GM19467 (cell line): ENCODE measurements around the gene AFP.

Experiments
- ATAC-seq: cut with Tn5 transposase; IDR thresholded peaks from one replicate; pipeline ENCODE4 v1.9.1; 2021; ENCODE audit warnings: mild to moderate bottlenecking, moderate library complexity; ENCODE audit not compliant: unreplicated experiment

Gene AFP

DNA sequence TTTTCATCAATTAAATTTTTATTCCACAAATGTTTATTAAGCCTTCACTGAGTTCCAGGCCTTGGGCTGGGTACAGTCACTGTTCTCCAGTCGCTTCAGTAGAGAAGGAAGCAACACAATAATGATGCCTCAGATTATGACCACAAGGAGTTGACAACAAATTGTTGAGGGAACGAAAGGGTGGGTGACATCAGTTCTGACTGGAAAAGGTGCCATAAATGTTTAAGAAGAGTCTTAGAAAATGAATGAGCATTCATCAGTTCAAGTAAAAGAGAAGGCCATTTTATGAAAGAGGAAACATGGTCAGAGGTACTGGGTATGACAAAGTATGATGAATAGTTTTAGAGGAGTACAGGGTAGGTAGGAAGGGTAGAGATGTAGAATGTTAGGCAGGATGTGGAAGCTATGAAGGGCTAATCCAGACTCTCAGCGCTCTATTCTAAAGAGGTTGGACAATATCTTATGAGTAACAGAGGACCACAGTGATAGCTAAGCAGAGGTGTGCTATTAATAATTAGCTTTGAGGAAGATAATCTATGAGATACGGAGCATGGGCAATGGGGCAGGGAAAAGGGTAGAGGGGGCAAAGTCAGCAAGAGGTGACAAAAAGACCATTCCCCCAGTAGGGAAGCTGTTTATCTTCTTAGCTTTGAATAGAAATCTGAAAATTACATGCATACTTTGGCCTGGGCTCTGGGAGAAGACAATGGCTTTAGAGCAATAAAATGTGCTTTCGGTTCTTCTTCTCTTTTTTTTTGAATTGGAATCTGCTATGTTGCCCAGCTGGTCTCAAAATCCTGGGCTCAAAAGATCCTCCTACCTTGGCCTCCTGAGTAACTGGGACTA is 20.4 kb downstream of the AFP start:
- no peak for ATAC-seq

- ATAC-seq, result no peak
Observed at GRCh38 chr4:73458184-73459047, 22.4 kb downstream of the AFP start.

DNA sequence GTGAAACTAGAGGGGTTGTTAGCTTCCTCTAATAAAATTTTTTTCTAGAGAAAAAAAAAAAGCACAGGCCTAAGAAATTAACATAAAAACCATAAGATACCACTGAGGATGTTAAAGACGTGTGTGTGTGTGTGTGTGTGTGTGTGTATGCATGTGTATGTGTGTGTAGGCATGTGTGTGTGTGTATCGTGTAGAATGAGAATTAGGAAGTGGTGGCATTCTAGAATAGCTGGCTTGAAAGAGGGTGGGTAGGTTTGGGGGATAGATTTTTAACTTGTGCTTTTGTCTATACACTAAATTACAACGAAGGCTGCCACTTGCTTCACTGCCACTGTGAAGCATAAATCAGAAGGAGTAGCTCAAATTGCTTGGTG is 23.0 kb downstream of the AFP start:
- no peak for ATAC-seq

DNA sequence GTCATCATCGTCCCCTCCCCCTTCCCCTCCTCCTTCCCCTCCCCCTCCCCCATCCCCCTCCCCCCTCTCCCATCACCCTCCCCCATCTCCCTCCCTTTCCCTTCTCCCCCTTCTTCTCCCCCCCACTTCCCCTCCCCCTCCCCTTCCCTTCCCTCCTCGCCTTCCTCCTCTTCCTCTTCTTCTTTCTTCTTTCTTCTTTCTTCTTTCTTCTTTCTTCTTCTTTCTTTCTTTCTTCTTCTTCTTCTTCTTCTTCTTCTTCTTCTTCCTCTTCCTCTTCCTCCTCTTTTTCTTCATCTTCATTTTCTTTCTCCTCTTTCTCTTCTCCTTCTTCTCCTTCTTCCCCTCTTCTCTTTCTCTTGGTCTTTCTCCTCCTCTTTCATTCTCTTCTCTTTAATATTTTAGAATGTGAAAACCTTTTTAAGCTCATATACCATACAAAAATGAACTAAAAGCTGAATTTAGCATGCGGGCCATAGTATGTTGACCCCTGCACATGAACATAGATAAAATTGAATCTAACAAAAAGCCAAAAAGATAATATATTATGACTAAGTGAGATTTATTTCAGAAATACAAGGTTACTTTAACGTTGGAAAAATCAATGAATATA is 25.0 kb downstream of the AFP start:
- ATAC-seq, result no peak

GRCh38 chr4:73468170-73468569 is 32.1 kb downstream of the AFP start:
- no peak for ATAC-seq

GRCh38 chr4:73470728-73471127 is 34.7 kb downstream of the AFP start:
- ATAC-seq, result no peak

DNA sequence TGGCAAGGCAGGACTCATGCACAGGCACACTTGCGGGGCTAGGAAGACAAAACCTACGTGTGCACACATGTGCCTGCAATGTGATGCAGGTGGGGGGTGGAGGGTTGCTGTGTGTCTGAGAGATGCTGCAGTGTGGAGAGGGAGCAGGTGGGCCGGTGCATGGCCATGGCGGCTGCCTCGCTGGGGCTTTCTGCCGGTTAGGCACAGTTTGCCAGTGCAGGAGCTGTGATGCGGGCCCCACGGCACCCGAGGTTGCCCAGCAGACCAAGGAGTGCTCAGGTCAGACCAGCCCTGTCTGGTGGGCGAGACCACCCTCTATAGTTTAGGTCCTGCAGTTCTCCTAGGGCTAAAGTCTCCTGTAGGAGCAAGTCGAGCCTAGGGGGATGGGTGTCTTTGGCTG is 41.2 kb downstream of the AFP start:
- no peak for ATAC-seq

DNA sequence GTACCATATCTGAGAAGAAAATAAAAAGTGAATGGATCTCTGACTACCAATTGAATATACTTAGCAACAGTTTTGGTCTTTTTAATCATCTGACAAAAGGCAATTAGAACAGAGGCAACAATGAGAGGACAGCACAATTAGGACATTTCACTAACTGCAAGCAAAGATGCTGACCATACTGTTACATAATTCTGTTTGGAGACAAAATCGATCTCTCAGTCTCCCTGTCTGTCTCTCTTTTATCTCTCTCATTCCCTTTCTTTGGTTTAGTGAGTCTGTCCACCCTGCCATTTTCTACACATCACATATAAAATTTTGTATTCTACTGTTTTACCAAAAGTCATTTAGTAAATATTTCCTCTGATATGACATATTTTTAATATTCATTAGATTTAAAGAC is 43.3 kb downstream of the AFP start:
- no peak for ATAC-seq

DNA sequence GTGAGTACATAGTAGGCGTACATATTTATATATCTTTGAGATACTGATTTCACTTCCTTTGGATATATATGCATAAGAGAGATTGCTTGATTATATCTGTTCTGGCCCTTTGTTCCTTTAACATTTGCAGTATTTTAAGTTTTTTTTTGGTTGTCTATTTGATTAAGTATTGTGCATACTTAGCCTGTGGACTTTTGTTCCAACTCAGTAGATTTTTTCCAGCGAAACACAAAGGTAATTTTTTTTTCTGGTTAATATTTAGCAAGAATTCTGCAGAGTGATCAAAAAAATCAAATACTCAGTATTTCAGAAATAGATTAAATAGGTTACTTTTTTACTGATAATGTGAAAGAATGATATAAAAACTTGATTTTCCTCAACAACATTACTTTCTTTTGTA is 45.3 kb downstream of the AFP start, which contains the start of gene AFM:
Gene AFM, plus strand, starts transcription at position 388 of the 400 bp plus-strand sequence. CDS start 31 bp downstream, outside the sequence.
- ATAC-seq, result no peak

DNA sequence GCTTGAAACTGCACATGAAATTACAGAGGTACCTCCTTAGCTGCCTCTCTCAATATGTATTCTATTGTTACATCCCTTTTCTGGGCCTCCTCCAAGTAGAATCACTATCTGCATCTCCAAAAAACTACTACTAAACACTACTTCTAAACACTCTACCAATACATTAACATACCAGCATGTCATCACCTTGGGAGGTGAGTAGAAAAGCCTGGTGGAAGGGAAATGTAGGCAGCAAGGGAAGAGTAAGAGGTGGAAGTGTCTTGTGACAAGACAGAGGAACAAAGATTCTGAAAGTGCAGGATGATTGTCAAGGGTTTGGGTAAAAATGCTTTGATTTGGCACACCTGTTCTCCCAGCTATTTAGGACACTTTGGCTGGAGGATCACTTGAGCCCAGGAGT is 49.1 kb downstream of the AFP start:
- no peak for ATAC-seq

DNA sequence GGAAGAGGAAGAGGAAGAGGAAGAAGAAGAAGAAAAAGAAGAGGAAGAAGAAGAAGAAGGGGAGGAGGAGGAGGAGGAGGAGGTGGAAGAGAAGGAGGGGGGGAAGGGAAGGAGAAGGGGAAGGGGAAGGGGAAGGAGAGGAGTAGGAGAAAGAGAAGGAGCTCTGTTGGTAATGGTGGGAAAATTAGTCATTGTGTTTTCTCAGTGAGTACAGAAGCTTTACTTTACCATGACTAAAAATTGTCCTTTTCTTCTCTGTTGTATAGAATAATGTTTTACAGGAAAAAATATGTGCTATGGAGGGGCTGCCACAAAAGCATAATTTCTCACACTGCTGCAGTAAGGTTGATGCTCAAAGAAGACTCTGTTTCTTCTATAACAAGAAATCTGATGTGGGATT is 49.6 kb downstream of the AFP start:
- no peak for ATAC-seq

DNA sequence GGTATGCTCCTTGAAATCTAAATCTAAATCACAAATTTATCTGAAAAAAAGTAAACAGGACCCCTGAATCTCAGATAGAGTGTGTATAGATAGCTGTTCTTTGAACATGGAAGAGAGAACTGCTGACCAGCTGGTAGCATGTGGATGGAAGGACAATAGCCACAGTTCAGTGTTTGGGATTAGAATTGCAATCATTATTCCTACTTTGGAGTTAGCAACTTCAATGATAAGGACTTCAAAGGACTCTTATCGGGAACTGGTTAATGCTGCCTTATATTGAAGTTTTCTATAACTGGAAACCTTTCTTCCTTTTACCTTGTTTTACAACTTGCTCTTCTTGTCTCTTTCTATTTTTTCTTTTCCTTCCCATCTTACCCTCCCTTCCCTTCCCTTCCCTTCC is 50.5 kb downstream of the AFP start:
- ATAC-seq, result no peak

- no peak for ATAC-seq
Observed at GRCh38 chr4:73487233-73487632, 51.2 kb downstream of the AFP start.

DNA sequence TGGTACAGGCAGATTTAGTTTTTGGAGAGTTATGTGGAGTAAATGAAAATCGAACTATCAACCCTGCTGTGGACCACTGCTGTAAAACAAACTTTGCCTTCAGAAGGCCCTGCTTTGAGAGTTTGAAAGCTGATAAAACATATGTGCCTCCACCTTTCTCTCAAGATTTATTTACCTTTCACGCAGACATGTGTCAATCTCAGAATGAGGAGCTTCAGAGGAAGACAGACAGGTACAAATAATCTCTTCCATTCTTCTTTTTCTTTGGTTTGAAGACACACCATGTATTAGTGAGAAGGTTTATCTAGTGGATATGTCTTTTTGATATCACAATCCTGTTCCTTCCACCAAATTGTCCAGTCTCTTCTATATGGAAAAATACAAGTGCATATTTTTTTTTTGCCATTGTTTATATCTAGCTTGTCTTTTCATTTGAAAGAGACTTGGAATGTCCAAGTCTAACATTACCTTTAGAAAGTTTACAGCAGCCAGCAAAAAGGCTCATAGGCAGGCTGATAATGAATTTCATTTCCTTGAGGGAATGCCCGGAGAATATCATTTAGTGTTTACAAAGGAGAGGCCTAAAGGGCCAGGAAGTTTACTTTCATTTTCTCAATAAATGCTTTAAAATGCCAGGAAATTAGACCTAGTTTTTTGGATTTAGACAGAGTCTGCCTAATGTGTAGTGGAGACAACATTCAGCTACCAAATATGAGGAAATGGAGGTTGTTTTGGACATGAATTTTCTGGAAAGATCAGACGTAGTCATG is 64.2 kb downstream of the AFP start:
- no peak for ATAC-seq

DNA sequence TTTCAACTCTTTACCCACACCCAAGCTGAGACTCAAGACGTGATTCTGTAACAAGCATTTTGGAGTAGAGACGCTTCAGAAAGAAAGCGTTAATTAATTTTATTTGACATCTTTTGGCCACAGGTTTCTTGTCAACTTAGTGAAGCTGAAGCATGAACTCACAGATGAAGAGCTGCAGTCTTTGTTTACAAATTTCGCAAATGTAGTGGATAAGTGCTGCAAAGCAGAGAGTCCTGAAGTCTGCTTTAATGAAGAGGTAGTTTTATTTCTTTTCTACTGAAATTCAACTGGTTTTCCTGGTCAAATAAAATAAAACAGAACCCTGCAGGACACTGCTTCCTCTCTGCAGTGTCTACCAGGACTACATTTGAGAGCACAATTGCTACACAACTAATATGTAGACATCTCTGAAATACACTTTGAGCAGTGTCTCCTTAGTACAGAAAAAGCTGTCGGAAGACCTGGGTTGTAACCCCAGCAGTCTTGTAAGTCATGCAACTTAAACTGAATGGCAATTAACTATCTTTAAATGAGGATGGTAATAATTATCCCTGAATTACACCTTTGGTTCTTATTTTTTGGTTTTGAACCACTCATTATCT is 65.7 kb downstream of the AFP start:
- no peak for ATAC-seq

GRCh38 chr4:73505567-73505966 is 69.5 kb downstream of the AFP start:
- ATAC-seq, result no peak
